RWPE2 (cell line): ENCODE results near the gene ADISSP.

Experiments
- ATAC-seq: fragments of 200-7000 bp; cut with Tn5 transposase; 3 replicates; pipeline ENCODE4 v1.9.1; 2021; ENCODE audit warnings: low read depth
- DNase-seq: peaks from one replicate; pipeline ENCODE4 v3.0.0-alpha.2; 2020; ENCODE audit warnings: low spot score
- H3K27ac ChIP-seq: fragments of 450-650 bp; 2 replicates; pipeline ENCODE4 v1.5.1; 2017; ENCODE audit warnings: mild to moderate bottlenecking; ENCODE audit not compliant: poor library complexity, severe bottlenecking
- H3K27me3 ChIP-seq: fragments of 250-450 bp; sonication (Bioruptor Pico); 2 replicates; pipeline ENCODE4 v1.5.1; 2021; ENCODE audit warnings: mild to moderate bottlenecking, moderate library complexity; ENCODE audit not compliant: insufficient read depth, poor library complexity, severe bottlenecking
- H3K36me3 ChIP-seq: fragments of 250-450 bp; sonication (Bioruptor Pico); 2 replicates; pipeline ENCODE4 v1.5.1; 2020; ENCODE audit warnings: low read depth, mild to moderate bottlenecking, moderate library complexity
- H3K4me1 ChIP-seq: fragments of 250-450 bp; sonication (Bioruptor Pico); 2 replicates; pipeline ENCODE4 v1.5.1; 2021; ENCODE audit warnings: mild to moderate bottlenecking, moderate library complexity; ENCODE audit not compliant: insufficient read depth, poor library complexity, severe bottlenecking
- H3K4me3 ChIP-seq: fragments of 250-450 bp; sonication (Bioruptor Pico); 2 replicates; pipeline ENCODE4 v1.5.1; 2021; ENCODE audit warnings: mild to moderate bottlenecking, moderate library complexity; ENCODE audit not compliant: severe bottlenecking
- H3K9me3 ChIP-seq: fragments of 250-450 bp; sonication (Bioruptor Pico); 2 replicates; pipeline ENCODE4 v1.5.1; 2021; ENCODE audit warnings: mild to moderate bottlenecking, moderate library complexity; ENCODE audit not compliant: severe bottlenecking
- CTCF ChIP-seq: fragments of 450-650 bp; IDR thresholded peaks from one replicate; pipeline ENCODE4 v1.5.1; 2017; ENCODE audit warnings: mild to moderate bottlenecking, moderate library complexity; ENCODE audit not compliant: poor library complexity, severe bottlenecking

ADISSP gene

GRCh38 chr20:3755814-3756480 is 11.6 kb downstream of the ADISSP start:
- TF ChIP-seq CTCF = no peak
- no peak for ATAC-seq
- Histone ChIP-seq H3K9me3 (no peaks in the 10 kb centered on the region), H3K4me3 (no peak overlapping the region), H3K27ac (no peak overlapping the region), H3K27me3 (peaks cover 5% of the 10 kb centered on the region), H3K4me1 (no peaks in the 10 kb centered on the region), H3K36me3 (peaks cover 16% of the 10 kb centered on the region)
- DNase-seq = no peak

- H3K4me3 ChIP-seq = no peak overlapping the region
- no peaks in the 10 kb centered on the region for H3K9me3 ChIP-seq
- no peaks in the 10 kb centered on the region for H3K4me1 ChIP-seq
- H3K36me3 ChIP-seq = peaks cover 16% of the 10 kb centered on the region
- H3K27me3 ChIP-seq = peaks cover 12% of the 10 kb centered on the region
- ATAC-seq = no peak
- H3K27ac ChIP-seq = no peak overlapping the region
- no peak for TF ChIP-seq CTCF
- no peak for DNase-seq
These were observed 12.3 kb downstream of the ADISSP start for GRCh38 chr20:3755269-3755668.

GRCh38 chr20:3754276-3754630 is 13.3 kb downstream of the ADISSP start:
- Histone ChIP-seq H3K27me3 (peaks cover 22% of the 10 kb centered on the region), H3K9me3 (no peaks in the 10 kb centered on the region), H3K27ac (no peak overlapping the region), H3K36me3 (peaks cover 16% of the 10 kb centered on the region), H3K4me1 (no peaks in the 10 kb centered on the region), H3K4me3 (no peak overlapping the region)
- TF ChIP-seq CTCF = no peak
- ATAC-seq = no peak
- DNase-seq = no peak

GRCh38 chr20:3753501-3754275 is 13.9 kb downstream of the ADISSP start:
- H3K4me1 ChIP-seq = no peaks in the 10 kb centered on the region
- no peak for ATAC-seq
- H3K27me3 ChIP-seq = peaks cover 23% of the 10 kb centered on the region
- H3K36me3 ChIP-seq = peaks cover 16% of the 10 kb centered on the region
- no peak for DNase-seq
- H3K4me3 ChIP-seq = no peak overlapping the region
- no peak for TF ChIP-seq CTCF
- H3K27ac ChIP-seq = no peak overlapping the region
- H3K9me3 ChIP-seq = no peaks in the 10 kb centered on the region

GRCh38 chr20:3753098-3753497 is 14.5 kb downstream of the ADISSP start:
- Histone ChIP-seq H3K36me3 (peaks cover 15% of the 10 kb centered on the region), H3K4me3 (no peak overlapping the region), H3K27ac (no peak overlapping the region), H3K4me1 (no peaks in the 10 kb centered on the region), H3K9me3 (no peaks in the 10 kb centered on the region), H3K27me3 (peaks cover 23% of the 10 kb centered on the region)
- DNase-seq (no peak), ATAC-seq (peak; percentile 32; the same call in 1 of the 3 replicates)
- TF ChIP-seq CTCF = peak; percentile 77
